Smooth muscle cell of the brain vasculature (primary cell): ENCODE data around the gene NR4A3.
"Not testable (repeated sequence)": the region's sequence is repeated elsewhere in the genome, so short reads cannot be mapped to it uniquely, and the experiment has no call there.

Experiments used
- DNase-seq: peaks from one replicate; pipeline ENCODE4 v3.0.0-alpha.2; 2012; ENCODE audit warnings: low read depth, low spot score

NR4A3 gene

GRCh38 chr9:99821396-99822108 lies at the start of gene NR4A3:
NR4A3 (plus strand) TSS chr9:99821885; CDS start chr9:99828043, 6,158 bp downstream.
- DNase-seq, result peak; percentile 86

- no peak for DNase-seq
These were observed 48.1 kb upstream of the NR4A3 start for GRCh38 chr9:99773468-99774138.

- peak; percentile 82 for DNase-seq
These were observed 43.4 kb upstream of the NR4A3 start for GRCh38 chr9:99778308-99778707.

GRCh38 chr9:99778836-99779235 lies 42.8 kb upstream of the NR4A3 start:
- no peak for DNase-seq

GRCh38 chr9:99779277-99779676 lies 42.4 kb upstream of the NR4A3 start:
- no peak for DNase-seq

- DNase-seq, result not testable (repeated sequence)
These were observed 39.3 kb upstream of the NR4A3 start for GRCh38 chr9:99782349-99782748.

GRCh38 chr9:99782962-99783718 lies 38.5 kb upstream of the NR4A3 start:
- DNase-seq, result no peak

- no peak for DNase-seq
These were observed 37.9 kb upstream of the NR4A3 start for GRCh38 chr9:99783799-99784198.

- no peak for DNase-seq
These were observed 36.6 kb upstream of the NR4A3 start for GRCh38 chr9:99785010-99785590.

- no peak for DNase-seq
These were observed 34.1 kb upstream of the NR4A3 start for GRCh38 chr9:99787556-99787955.

GRCh38 chr9:99793528-99793927 lies 28.2 kb upstream of the NR4A3 start:
- DNase-seq, result no peak

- no peak for DNase-seq
These were observed 25.5 kb upstream of the NR4A3 start for GRCh38 chr9:99796231-99796630.

- DNase-seq, result no peak
These were observed 19.9 kb upstream of the NR4A3 start for GRCh38 chr9:99801775-99802174.

- DNase-seq, result no peak
These were observed 18.0 kb upstream of the NR4A3 start for GRCh38 chr9:99803694-99804093.

- no peak for DNase-seq
These were observed 14.3 kb upstream of the NR4A3 start for GRCh38 chr9:99807276-99807852.

- DNase-seq, result no peak
These were observed 13.7 kb upstream of the NR4A3 start for GRCh38 chr9:99807956-99808355.

- DNase-seq, result no peak
These were observed 13.2 kb upstream of the NR4A3 start for GRCh38 chr9:99808454-99808853.

GRCh38 chr9:99809586-99810319 lies 11.9 kb upstream of the NR4A3 start:
- DNase-seq, result no peak

GRCh38 chr9:99811172-99811571 lies 10.5 kb upstream of the NR4A3 start:
- no peak for DNase-seq

- DNase-seq, result no peak
These were observed 9.9 kb upstream of the NR4A3 start for GRCh38 chr9:99811598-99812383.
